ENCODE results near the gene PLCD3.
A peak's percentile ranks its signal among the peaks of the same experiment; 100 is the strongest.

The PLCD3 gene

GRCh38 chr17:45096926-45097325 is 35.4 kb downstream of the PLCD3 start:
- H3K4me3 ChIP-seq (ENCODE audit: low read depth, low read length): no peak overlapping the region
- TF ChIP-seq, protein P1, sequence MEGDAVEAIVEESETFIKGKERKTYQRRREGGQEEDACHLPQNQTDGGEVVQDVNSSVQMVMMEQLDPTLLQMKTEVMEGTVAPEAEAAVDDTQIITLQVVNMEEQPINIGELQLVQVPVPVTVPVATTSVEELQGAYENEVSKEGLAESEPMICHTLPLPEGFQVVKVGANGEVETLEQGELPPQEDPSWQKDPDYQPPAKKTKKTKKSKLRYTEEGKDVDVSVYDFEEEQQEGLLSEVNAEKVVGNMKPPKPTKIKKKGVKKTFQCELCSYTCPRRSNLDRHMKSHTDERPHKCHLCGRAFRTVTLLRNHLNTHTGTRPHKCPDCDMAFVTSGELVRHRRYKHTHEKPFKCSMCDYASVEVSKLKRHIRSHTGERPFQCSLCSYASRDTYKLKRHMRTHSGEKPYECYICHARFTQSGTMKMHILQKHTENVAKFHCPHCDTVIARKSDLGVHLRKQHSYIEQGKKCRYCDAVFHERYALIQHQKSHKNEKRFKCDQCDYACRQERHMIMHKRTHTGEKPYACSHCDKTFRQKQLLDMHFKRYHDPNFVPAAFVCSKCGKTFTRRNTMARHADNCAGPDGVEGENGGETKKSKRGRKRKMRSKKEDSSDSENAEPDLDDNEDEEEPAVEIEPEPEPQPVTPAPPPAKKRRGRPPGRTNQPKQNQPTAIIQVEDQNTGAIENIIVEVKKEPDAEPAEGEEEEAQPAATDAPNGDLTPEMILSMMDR (IDR thresholded peaks at IDR 0.05; ENCODE audit: low read depth, low read length): no peak

DNA sequence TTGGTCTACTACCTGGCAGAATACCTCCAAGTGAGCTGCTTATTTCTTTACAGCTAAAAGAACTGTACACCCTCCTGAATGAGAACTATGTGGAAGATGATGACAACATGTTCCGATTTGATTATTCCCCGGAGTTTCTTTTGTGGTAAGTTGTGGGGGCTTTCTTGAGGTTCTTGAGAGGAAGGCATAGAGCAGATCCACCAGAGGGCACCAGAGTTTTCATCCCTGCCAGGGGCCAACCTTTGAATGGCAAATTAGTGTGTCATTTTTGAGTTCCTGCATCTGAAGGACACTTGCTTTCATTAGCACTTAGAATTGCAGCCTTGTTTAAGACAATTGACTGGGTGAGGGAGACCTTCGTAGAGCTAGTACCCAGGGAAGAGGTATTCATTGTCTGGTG is 36.2 kb downstream of the PLCD3 start:
- TF ChIP-seq, protein P1 (IDR thresholded peaks at IDR 0.05; ENCODE audit: low read depth, low read length): peak; percentile 58
- H3K4me3 ChIP-seq (ENCODE audit: low read depth, low read length): no peak overlapping the region

DNA sequence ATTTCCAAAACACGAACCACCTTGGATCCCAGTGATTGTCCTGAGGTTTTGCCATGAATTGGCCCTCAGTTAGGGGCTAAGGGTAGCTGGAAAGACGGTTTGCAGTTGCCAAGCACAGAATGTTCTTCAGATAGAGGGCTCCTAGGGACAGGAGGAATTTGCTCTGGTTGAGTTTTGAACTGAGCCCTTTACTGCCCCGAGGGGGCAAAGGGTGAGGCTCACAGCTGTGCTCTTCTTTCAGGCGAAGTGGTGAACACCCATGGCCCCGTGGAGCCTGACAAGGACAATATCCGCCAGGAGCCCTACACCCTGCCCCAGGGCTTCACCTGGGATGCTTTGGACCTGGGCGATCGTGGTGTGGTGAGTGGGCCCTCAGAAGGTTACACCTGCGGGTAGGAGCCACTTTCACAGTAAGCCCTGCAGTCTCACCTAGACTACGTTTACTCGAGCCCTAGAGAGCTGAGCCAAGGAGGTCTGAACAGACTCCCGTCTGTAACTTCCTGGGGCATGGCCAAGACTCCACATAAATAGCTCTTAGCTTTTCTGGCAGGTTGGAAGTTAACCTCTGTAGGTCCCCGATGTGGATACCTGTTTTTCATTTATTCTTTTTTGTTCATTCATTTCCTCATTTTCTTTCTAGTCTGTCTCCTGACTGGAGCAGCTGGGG is 38.7 kb downstream of the PLCD3 start:
- TF ChIP-seq, protein P1 (IDR thresholded peaks at IDR 0.05; ENCODE audit: low read depth, low read length): no peak
- H3K4me3 ChIP-seq (ENCODE audit: low read depth, low read length): no peak overlapping the region

DNA sequence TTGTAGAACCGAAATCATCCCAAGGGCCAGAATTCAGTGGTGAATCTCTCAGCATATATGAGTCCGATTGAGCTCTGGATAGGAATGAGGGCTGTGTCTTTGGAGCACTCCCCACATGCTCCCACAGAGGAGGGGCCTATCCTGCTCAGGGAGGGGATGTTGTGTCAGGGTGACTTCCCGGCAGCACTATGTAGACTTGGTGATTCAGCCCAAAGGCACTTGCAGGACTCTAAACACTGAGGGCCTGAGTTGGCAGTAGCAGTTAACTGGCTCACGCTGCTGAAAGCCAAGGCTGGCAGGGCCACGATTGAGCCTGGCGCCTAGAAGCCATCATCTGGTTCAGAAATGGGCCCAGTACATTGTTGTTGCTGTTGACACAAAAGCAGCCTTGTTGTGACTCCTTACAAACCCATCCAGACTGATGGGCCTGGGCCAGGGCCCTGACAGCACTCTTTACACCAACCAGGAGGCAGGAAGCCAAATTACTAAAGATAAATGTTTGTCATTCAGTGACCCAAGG is 39.3 kb downstream of the PLCD3 start:
- TF ChIP-seq, protein P1 (IDR thresholded peaks at IDR 0.05; ENCODE audit: low read depth, low read length): no peak
- H3K4me3 ChIP-seq (ENCODE audit: low read depth, low read length): no peak overlapping the region

- TF ChIP-seq, protein P1 (IDR thresholded peaks at IDR 0.05; ENCODE audit: low read depth, low read length): no peak
- no peak overlapping the region for H3K4me3 ChIP-seq (ENCODE audit: low read depth, low read length)
Measured at GRCh38 chr17:45091778-45092425, 40.4 kb downstream of the PLCD3 start.

GRCh38 chr17:45090711-45091110 is 41.6 kb downstream of the PLCD3 start:
- no peak overlapping the region for H3K4me3 ChIP-seq (ENCODE audit: low read depth, low read length)
- TF ChIP-seq, protein P1 (IDR thresholded peaks at IDR 0.05; ENCODE audit: low read depth, low read length): no peak

DNA sequence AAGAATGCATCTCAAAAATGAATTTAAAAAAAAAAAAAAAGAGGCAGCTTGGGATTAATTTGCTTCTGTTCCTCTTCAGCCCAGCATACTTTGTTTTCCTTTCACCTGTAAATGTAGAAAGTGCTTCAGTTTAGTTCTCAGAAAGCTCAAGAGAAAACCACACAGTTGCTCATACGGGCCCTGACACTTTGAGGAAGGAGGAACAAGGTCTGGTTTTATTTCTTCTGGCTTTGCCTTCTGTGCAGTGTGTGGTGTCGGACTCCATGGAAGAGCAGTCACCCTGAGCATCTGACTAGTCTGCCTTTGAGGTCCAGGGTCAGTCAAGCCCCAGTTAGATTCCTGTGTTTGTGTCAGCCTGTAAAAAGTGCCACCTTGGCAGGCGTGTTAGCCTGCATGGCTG is 43.6 kb downstream of the PLCD3 start:
- no peak overlapping the region for H3K4me3 ChIP-seq (ENCODE audit: low read depth, low read length)
- TF ChIP-seq, protein P1 (IDR thresholded peaks at IDR 0.05; ENCODE audit: low read depth, low read length): no peak

All from WI38 (cell line).